Body of pancreas (tissue), 4 donors: ENCODE measurements around the gene SYCP2. TPM values are rescaled to one million over a fixed set of nuclear protein-coding genes. Genes with fewer than 3 reads are reported as not detected.
"Not testable (repeated sequence)": the region's sequence is repeated elsewhere in the genome, so short reads cannot be mapped to it uniquely, and the experiment has no call there.

ENCODE experiments used
- ATAC-seq: fragments of 150-250 bp; one replicate; pipeline ENCODE4 v1.9.1; 2016
- DNase-seq, 4 donors: peaks; one replicate each; pipeline ENCODE4 v3.0.0-alpha.2; 2019
- H3K27ac ChIP-seq, 4 donors: fragments of 200-600 bp; sonication (generic); 1 replicate in 3 of 4; 2 replicates in 1 of 4; pipeline versions ENCODE4 v1.5.1 to v1.6.1; 2016 to 2019; ENCODE audit warnings: mild to moderate bottlenecking in 1 of 4, mixed read lengths in 1 of 4, moderate library complexity in 1 of 4
- H3K27me3 ChIP-seq, 2 donors: fragments of 200-600 bp; sonication (generic); one replicate each; pipeline ENCODE4 v1.6.0; 2016; ENCODE audit warnings: mild to moderate bottlenecking in 1 of 2
- H3K36me3 ChIP-seq, 2 donors: fragments of 200-600 bp; sonication (generic); replicated peaks in 1 of 2; 2 replicates each; pipeline ENCODE4 v1.5.1; 2016; ENCODE audit warnings: low read depth in 2 of 2; ENCODE audit not compliant: insufficient read depth in 1 of 2
- H3K4me1 ChIP-seq: fragments of 200-600 bp; sonication (generic); one replicate; pipeline ENCODE4 v1.6.0; 2016
- H3K4me3 ChIP-seq, 2 donors: fragments of 200-600 bp; sonication (generic); 1 replicate in 1 of 2; 2 replicates in 1 of 2; pipeline ENCODE4 v1.5.1; 2016 to 2019
- H3K9me3 ChIP-seq, 3 donors: fragments of 200-600 bp; sonication (generic); 1 replicate in 2 of 3; 2 replicates in 1 of 3; pipeline ENCODE4 v1.5.1; 2016
- CTCF ChIP-seq, 7 experiments: fragments of 450-650 bp in 4 of 7; fragments of 200-600 bp in 3 of 7; sonication (generic) in 3 of 7; IDR thresholded peaks; one replicate each; pipeline ENCODE4 v1.5.1; 2016 to 2019; ENCODE audit warnings: antibody characterized with exemption in 7 of 7
- POLR2A ChIP-seq, 3 donors: fragments of 450-650 bp; IDR thresholded peaks; one replicate each; pipeline ENCODE4 v1.6.1; 2016; ENCODE audit warnings: antibody characterized with exemption in 3 of 3, mild to moderate bottlenecking in 2 of 3
- WGBS, 2 donors: methylation state at CpG; one replicate each; pipeline ENCODE4 v1.1.5; 2017; 5-methylcytosine and 5-hydroxymethylcytosine counted together
- intact Hi-C: fragments of 100-400 bp; cut with DNase I; formaldehyde crosslinking; loops from one replicate; pipeline ENCODE4 v1.15.1; 2023
- total RNA-seq, 2 donors: library from RNA; depleted of rRNA; stranded (reverse); fragments of >200 nt; gene quantifications; one replicate each; pipeline ENCODE4 v1.1.0, GENCODE V29; 2016

The SYCP2 gene
- total RNA-seq, 2 donors from 2014 or later = 3.6 to 15.3 TPM

GRCh38 chr20:59903621-59904020 lies 29.8 kb downstream of the SYCP2 start:
- 86% methylated on average over 1 of the region's 1 CpG for WGBS, 2 donors
- intact Hi-C loops = no loop called here
- no peaks in the 10 kb centered on the region for H3K9me3 ChIP-seq
- no peak overlapping the region for H3K27ac ChIP-seq
- no peak for ATAC-seq
- TF ChIP-seq CTCF (IDR thresholded peaks at IDR 0.05) (no peak), POLR2A (IDR thresholded peaks at IDR 0.05) (no peak)
- H3K36me3 ChIP-seq = no peaks in the 10 kb centered on the region
- no peak overlapping the region for H3K4me3 ChIP-seq
- no peaks in the 10 kb centered on the region for H3K4me1 ChIP-seq
- no peaks in the 10 kb centered on the region for H3K27me3 ChIP-seq
- DNase-seq = no peak

- intact Hi-C loops = no loop called here
- TF ChIP-seq POLR2A (IDR thresholded peaks at IDR 0.05) (no peak), CTCF (IDR thresholded peaks at IDR 0.05) (no peak)
- DNase-seq (no peak), ATAC-seq (no peak)
- Histone ChIP-seq H3K27ac (no peak overlapping the region), H3K4me3 (no peak overlapping the region), H3K4me1 (no peaks in the 10 kb centered on the region), H3K9me3 (no peaks in the 10 kb centered on the region), H3K27me3 (no peaks in the 10 kb centered on the region), H3K36me3 (no peaks in the 10 kb centered on the region)
- 93 to 96% methylated on average over 3 of the region's 3 CpGs for WGBS, 2 donors
Observed at GRCh38 chr20:59902470-59902869, 31.0 kb downstream of the SYCP2 start.

GRCh38 chr20:59895908-59896307 lies 37.5 kb downstream of the SYCP2 start:
- TF ChIP-seq CTCF (IDR thresholded peaks at IDR 0.05) (no peak), POLR2A (IDR thresholded peaks at IDR 0.05) (no peak)
- 47 to 48% methylated on average over 1 of the region's 1 CpG for WGBS, 2 donors
- Histone ChIP-seq H3K4me3 (no peak overlapping the region), H3K36me3 (no peaks in the 10 kb centered on the region), H3K27me3 (no peaks in the 10 kb centered on the region), H3K27ac (no peak overlapping the region), H3K4me1 (no peaks in the 10 kb centered on the region), H3K9me3 (no peaks in the 10 kb centered on the region)
- ATAC-seq (no peak), DNase-seq (no peak)
- intact Hi-C loops = no loop called here

GRCh38 chr20:59891581-59891980 lies 41.9 kb downstream of the SYCP2 start:
- Histone ChIP-seq H3K27ac (no peak overlapping the region), H3K27me3 (no peaks in the 10 kb centered on the region), H3K9me3 (no peaks in the 10 kb centered on the region), H3K4me3 (no peak overlapping the region), H3K4me1 (no peaks in the 10 kb centered on the region), H3K36me3 (no peaks in the 10 kb centered on the region)
- intact Hi-C loops = no loop called here
- TF ChIP-seq CTCF (IDR thresholded peaks at IDR 0.05) = no peak
- TF ChIP-seq POLR2A (IDR thresholded peaks at IDR 0.05) = no peak
- 50 to 68% methylated on average over 1 of the region's 1 CpG for WGBS, 2 donors
- ATAC-seq (no peak), DNase-seq (no peak)

- DNase-seq, H3K4me1 ChIP-seq, intact Hi-C loops, ATAC-seq, H3K4me3 ChIP-seq, H3K9me3 ChIP-seq, H3K36me3 ChIP-seq, H3K27ac ChIP-seq, H3K27me3 ChIP-seq: not testable (repeated sequence)
- 93 to 98% methylated on average over 2 of the region's 2 CpGs for WGBS, 2 donors
Observed at GRCh38 chr20:59890035-59890434, 43.4 kb downstream of the SYCP2 start.
